Gastrocnemius medialis (tissue), 4 donors: ENCODE measurements around the gene SUGT1.
"Not testable (repeated sequence)": the region's sequence is repeated elsewhere in the genome, so short reads cannot be mapped to it uniquely, and the experiment has no call there.

Experiments used
- CTCF ChIP-seq, 5 experiments: fragments of 450-650 bp in 3 of 5; fragments of 200-600 bp in 2 of 5; sonication (generic) in 2 of 5; IDR thresholded peaks in 4 of 5; conservative IDR thresholded peaks in 1 of 5; 1 replicate in 4 of 5; 2 replicates in 1 of 5; pipeline ENCODE4 v1.5.1; 2016 to 2019; ENCODE audit warnings: antibody characterized with exemption in 5 of 5, mild to moderate bottlenecking in 3 of 5, moderate library complexity in 3 of 5
- POLR2A ChIP-seq, 2 donors: fragments of 450-650 bp; IDR thresholded peaks; one replicate each; pipeline ENCODE4 v1.6.1; 2017; ENCODE audit warnings: antibody characterized with exemption in 2 of 2, mild to moderate bottlenecking in 2 of 2, moderate library complexity in 2 of 2

- not testable (repeated sequence) for TF ChIP-seq CTCF (IDR thresholded peaks at IDR 0.05 in 4 of 5, conservative IDR thresholded peaks at IDR 0.05 in 1 of 5); POLR2A (IDR thresholded peaks at IDR 0.05)
These were observed 68.3 kb downstream of the SUGT1 start for GRCh38 chr13:52720904-52721303.
